Body of pancreas (tissue), 4 donors: Measurements from ENCODE around the gene SOX4.

Experiments
- POLR2A ChIP-seq, 3 donors: fragments of 450-650 bp; IDR thresholded peaks; one replicate each; pipeline ENCODE4 v1.6.1; 2016; ENCODE audit warnings: antibody characterized with exemption in 3 of 3, mild to moderate bottlenecking in 2 of 3
- TF ChIP-seq, protein P1 (sequence below), 7 experiments: fragments of 450-650 bp in 4 of 7; fragments of 200-600 bp in 3 of 7; sonication (generic) in 3 of 7; IDR thresholded peaks; one replicate each; pipeline ENCODE4 v1.5.1; 2016 to 2019; ENCODE audit warnings: antibody characterized with exemption in 7 of 7

DNA sequence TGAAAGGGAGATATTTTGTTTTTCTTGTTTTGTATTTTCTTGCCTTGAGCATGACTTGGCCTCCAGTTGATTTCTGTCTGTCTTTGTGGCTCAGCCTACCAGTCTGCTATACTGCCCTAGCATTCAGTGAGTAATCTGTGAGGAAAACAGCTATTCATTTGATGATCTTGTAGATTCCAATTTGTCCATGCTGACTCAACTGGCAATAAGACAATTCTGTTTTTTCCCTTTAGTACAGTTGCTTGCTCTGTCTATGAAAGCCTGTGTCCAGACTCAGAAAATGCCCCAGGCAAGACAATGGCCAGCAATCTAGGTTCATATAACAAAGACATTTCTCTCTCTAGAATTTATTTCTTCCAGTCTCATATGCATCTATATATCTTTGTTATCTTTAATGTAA, 10.9 kb upstream of the SOX4 start:
- TF ChIP-seq, protein P1, sequence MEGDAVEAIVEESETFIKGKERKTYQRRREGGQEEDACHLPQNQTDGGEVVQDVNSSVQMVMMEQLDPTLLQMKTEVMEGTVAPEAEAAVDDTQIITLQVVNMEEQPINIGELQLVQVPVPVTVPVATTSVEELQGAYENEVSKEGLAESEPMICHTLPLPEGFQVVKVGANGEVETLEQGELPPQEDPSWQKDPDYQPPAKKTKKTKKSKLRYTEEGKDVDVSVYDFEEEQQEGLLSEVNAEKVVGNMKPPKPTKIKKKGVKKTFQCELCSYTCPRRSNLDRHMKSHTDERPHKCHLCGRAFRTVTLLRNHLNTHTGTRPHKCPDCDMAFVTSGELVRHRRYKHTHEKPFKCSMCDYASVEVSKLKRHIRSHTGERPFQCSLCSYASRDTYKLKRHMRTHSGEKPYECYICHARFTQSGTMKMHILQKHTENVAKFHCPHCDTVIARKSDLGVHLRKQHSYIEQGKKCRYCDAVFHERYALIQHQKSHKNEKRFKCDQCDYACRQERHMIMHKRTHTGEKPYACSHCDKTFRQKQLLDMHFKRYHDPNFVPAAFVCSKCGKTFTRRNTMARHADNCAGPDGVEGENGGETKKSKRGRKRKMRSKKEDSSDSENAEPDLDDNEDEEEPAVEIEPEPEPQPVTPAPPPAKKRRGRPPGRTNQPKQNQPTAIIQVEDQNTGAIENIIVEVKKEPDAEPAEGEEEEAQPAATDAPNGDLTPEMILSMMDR (IDR thresholded peaks at IDR 0.05) = no peak
- TF ChIP-seq POLR2A (IDR thresholded peaks at IDR 0.05) = no peak
